Astrocyte (in vitro differentiated cells and primary cell): ENCODE measurements around the gene RLN3. TPM values are rescaled to one million over a fixed set of nuclear protein-coding genes. Genes with fewer than 3 reads are reported as not detected.

ENCODE experiments used
- DNase-seq: peaks from one replicate; pipeline ENCODE4 v3.0.0-alpha.2; 2010; ENCODE audit warnings: low read depth
- FAIRE-seq: peaks from 2 replicates; lab custom pipeline; 2011; peaks lifted over from hg19 to GRCh38; lab: Jason Lieb, UNC
- H2AFZ ChIP-seq: 2 replicates; pipeline ENCODE4 v1.6.0; 2012; ENCODE audit warnings: low read depth, low read length, inconsistent platforms
- H3K27ac ChIP-seq: 2 replicates; pipeline ENCODE4 v1.5.1; 2011; ENCODE audit warnings: low read depth, low read length, inconsistent platforms
- H3K27me3 ChIP-seq: 2 replicates; pipeline ENCODE4 v1.6.0; 2011; ENCODE audit warnings: low read length, inconsistent platforms; ENCODE audit not compliant: insufficient read depth
- H3K36me3 ChIP-seq: 2 replicates; pipeline ENCODE4 v1.5.1; 2011; ENCODE audit warnings: low read length, inconsistent platforms; ENCODE audit not compliant: insufficient read depth
- H3K4me1 ChIP-seq: 2 replicates; pipeline ENCODE4 v1.5.1; 2011; ENCODE audit warnings: low read length, inconsistent platforms; ENCODE audit not compliant: insufficient read depth
- H3K4me2 ChIP-seq: 2 replicates; pipeline ENCODE4 v1.6.0; 2012; ENCODE audit warnings: low read length, inconsistent platforms
- H3K4me3 ChIP-seq: 2 replicates; pipeline ENCODE4 v1.5.1; 2011; ENCODE audit warnings: low read depth, mild to moderate bottlenecking, low read length, inconsistent platforms; ENCODE audit not compliant: insufficient read depth
- H3K79me2 ChIP-seq: 2 replicates; pipeline ENCODE4 v1.6.0; 2012; ENCODE audit warnings: mild to moderate bottlenecking, low read length, inconsistent platforms; ENCODE audit not compliant: insufficient read depth
- H3K9ac ChIP-seq: 2 replicates; pipeline ENCODE4 v1.6.0; 2012; ENCODE audit warnings: mild to moderate bottlenecking, low read length, inconsistent platforms
- H3K9me3 ChIP-seq: 2 replicates; pipeline ENCODE4 v1.5.1; 2012; ENCODE audit warnings: low read depth, mild to moderate bottlenecking, low read length, inconsistent platforms; ENCODE audit not compliant: insufficient read depth
- H4K20me1 ChIP-seq: 2 replicates; pipeline ENCODE4 v1.6.0; 2012; ENCODE audit warnings: low read length, inconsistent platforms; ENCODE audit not compliant: insufficient read depth
- H3K27ac Mint-ChIP-seq: one replicate; pipeline ENCODE4 v1.8.0; 2021; ENCODE audit warnings: mild to moderate bottlenecking, mixed read lengths; ENCODE audit not compliant: unreplicated experiment
- H3K27me3 Mint-ChIP-seq: one replicate; pipeline ENCODE4 v1.8.0; 2021; ENCODE audit warnings: low read depth, mixed read lengths; ENCODE audit not compliant: unreplicated experiment
- H3K36me3 Mint-ChIP-seq: one replicate; pipeline ENCODE4 v1.8.0; 2021; ENCODE audit warnings: low read depth, mixed read lengths; ENCODE audit not compliant: unreplicated experiment
- H3K4me1 Mint-ChIP-seq: one replicate; pipeline ENCODE4 v1.8.0; 2021; ENCODE audit warnings: low read depth, mixed read lengths; ENCODE audit not compliant: unreplicated experiment
- H3K4me3 Mint-ChIP-seq: one replicate; pipeline ENCODE4 v1.8.0; 2021; ENCODE audit warnings: mild to moderate bottlenecking, moderate library complexity, mixed read lengths; ENCODE audit not compliant: unreplicated experiment
- H3K9me3 Mint-ChIP-seq: one replicate; pipeline ENCODE4 v1.8.0; 2021; ENCODE audit warnings: mild to moderate bottlenecking, mixed read lengths; ENCODE audit not compliant: unreplicated experiment
- CTCF ChIP-seq: IDR thresholded peaks from 2 replicates; pipeline ENCODE4 v1.5.1; 2011; ENCODE audit warnings: low read depth, mild to moderate bottlenecking, inconsistent platforms, low read length, moderate library complexity; ENCODE audit not compliant: insufficient read depth
- EZH2 ChIP-seq: IDR thresholded peaks from 2 replicates; pipeline ENCODE4 v1.6.1; 2012; ENCODE audit warnings: mild to moderate bottlenecking, low read length, inconsistent platforms; ENCODE audit not compliant: insufficient read depth
- total RNA-seq: library from RNA; stranded (reverse); gene quantifications from 2 replicates; pipeline ENCODE4 v1.2.1, GENCODE V29; 2021

Gene RLN3
- total RNA-seq, 1 donor from 2014 or later = not detected

- H3K4me1 ChIP-seq = peaks cover 4% of the 10 kb centered on the region
- peak overlapping the region; percentile 90 for H3K4me3 Mint-ChIP-seq
- peak overlapping the region; percentile 78 for H3K4me3 ChIP-seq
- H4K20me1 ChIP-seq = peaks cover 11% of the 10 kb centered on the region
- H3K27ac Mint-ChIP-seq = peak overlapping the region; percentile 98
- FAIRE-seq (no peak), DNase-seq (peak; percentile 9)
- no peaks in the 10 kb centered on the region for H3K36me3 ChIP-seq
- no peaks in the 10 kb centered on the region for H3K9me3 ChIP-seq
- H3K36me3 Mint-ChIP-seq = no peaks in the 10 kb centered on the region
- H3K27me3 Mint-ChIP-seq = no peaks in the 10 kb centered on the region
- peak overlapping the region; percentile 98 for H3K27ac ChIP-seq
- no peaks in the 10 kb centered on the region for H3K9me3 Mint-ChIP-seq
- peak overlapping the region; percentile 92 for H3K9ac ChIP-seq
- peak overlapping the region; percentile 89 for H3K4me2 ChIP-seq
- no peak for TF ChIP-seq EZH2
- TF ChIP-seq CTCF = no peak
- H3K4me1 Mint-ChIP-seq = peaks cover 14% of the 10 kb centered on the region
- no peaks in the 10 kb centered on the region for H3K27me3 ChIP-seq
- H3K79me2 ChIP-seq = peaks cover 5% of the 10 kb centered on the region
- peak overlapping the region; percentile 83 for H2AFZ ChIP-seq
Measured at GRCh38 chr19:14006766-14007562, 21.0 kb upstream of the RLN3 start.

GRCh38 chr19:14012378-14012915, 15.5 kb upstream of the RLN3 start:
- Histone ChIP-seq H3K9me3 (no peaks in the 10 kb centered on the region), H3K36me3 (no peaks in the 10 kb centered on the region), H3K27ac (no peak overlapping the region), H4K20me1 (no peaks in the 10 kb centered on the region), H2AFZ (no peak overlapping the region), H3K4me3 (no peak overlapping the region), H3K27me3 (no peaks in the 10 kb centered on the region), H3K4me1 (no peaks in the 10 kb centered on the region), H3K4me2 (no peak overlapping the region), H3K79me2 (no peaks in the 10 kb centered on the region), H3K9ac (no peak overlapping the region)
- FAIRE-seq (no peak), DNase-seq (no peak)
- TF ChIP-seq EZH2 (no peak), CTCF (no peak)
- Mint-ChIP-seq H3K27ac (no peak overlapping the region), H3K4me1 (no peaks in the 10 kb centered on the region), H3K36me3 (no peaks in the 10 kb centered on the region), H3K9me3 (peaks cover 3% of the 10 kb centered on the region), H3K27me3 (peaks cover 2% of the 10 kb centered on the region), H3K4me3 (no peak overlapping the region)

GRCh38 chr19:14015524-14016035, 12.4 kb upstream of the RLN3 start:
- Histone ChIP-seq H3K9ac (no peak overlapping the region), H2AFZ (no peak overlapping the region), H4K20me1 (no peaks in the 10 kb centered on the region), H3K4me1 (no peaks in the 10 kb centered on the region), H3K4me3 (no peak overlapping the region), H3K27ac (no peak overlapping the region), H3K27me3 (no peaks in the 10 kb centered on the region), H3K36me3 (no peaks in the 10 kb centered on the region), H3K4me2 (no peak overlapping the region), H3K9me3 (no peaks in the 10 kb centered on the region), H3K79me2 (no peaks in the 10 kb centered on the region)
- H3K9me3 Mint-ChIP-seq = peaks cover 3% of the 10 kb centered on the region
- H3K4me1 Mint-ChIP-seq = no peaks in the 10 kb centered on the region
- peaks cover 2% of the 10 kb centered on the region for H3K27me3 Mint-ChIP-seq
- no peak overlapping the region for H3K27ac Mint-ChIP-seq
- no peaks in the 10 kb centered on the region for H3K36me3 Mint-ChIP-seq
- no peak for DNase-seq
- FAIRE-seq = no peak
- TF ChIP-seq EZH2 (no peak), CTCF (no peak)
- H3K4me3 Mint-ChIP-seq = no peak overlapping the region
